Dermis blood vessel endothelial cell (primary cell): ENCODE measurements around the gene SLC34A2. TPM values are rescaled to one million over a fixed set of nuclear protein-coding genes. Genes with fewer than 3 reads are reported as not detected.
"Not testable (repeated sequence)": the region's sequence is repeated elsewhere in the genome, so short reads cannot be mapped to it uniquely, and the experiment has no call there.

ENCODE experiments used
- DNase-seq: peaks from one replicate; pipeline ENCODE4 v3.0.0; 2010
- total RNA-seq: library from RNA; depleted of rRNA; stranded (reverse); fragments of >200 nt; gene quantifications from 2 replicates; pipeline ENCODE4 v1.2.3, GENCODE V29; 2014

SLC34A2 gene, protein sequence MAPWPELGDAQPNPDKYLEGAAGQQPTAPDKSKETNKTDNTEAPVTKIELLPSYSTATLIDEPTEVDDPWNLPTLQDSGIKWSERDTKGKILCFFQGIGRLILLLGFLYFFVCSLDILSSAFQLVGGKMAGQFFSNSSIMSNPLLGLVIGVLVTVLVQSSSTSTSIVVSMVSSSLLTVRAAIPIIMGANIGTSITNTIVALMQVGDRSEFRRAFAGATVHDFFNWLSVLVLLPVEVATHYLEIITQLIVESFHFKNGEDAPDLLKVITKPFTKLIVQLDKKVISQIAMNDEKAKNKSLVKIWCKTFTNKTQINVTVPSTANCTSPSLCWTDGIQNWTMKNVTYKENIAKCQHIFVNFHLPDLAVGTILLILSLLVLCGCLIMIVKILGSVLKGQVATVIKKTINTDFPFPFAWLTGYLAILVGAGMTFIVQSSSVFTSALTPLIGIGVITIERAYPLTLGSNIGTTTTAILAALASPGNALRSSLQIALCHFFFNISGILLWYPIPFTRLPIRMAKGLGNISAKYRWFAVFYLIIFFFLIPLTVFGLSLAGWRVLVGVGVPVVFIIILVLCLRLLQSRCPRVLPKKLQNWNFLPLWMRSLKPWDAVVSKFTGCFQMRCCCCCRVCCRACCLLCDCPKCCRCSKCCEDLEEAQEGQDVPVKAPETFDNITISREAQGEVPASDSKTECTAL
- 0.14 and 0.34 TPM in 2 replicates for total RNA-seq

DNA sequence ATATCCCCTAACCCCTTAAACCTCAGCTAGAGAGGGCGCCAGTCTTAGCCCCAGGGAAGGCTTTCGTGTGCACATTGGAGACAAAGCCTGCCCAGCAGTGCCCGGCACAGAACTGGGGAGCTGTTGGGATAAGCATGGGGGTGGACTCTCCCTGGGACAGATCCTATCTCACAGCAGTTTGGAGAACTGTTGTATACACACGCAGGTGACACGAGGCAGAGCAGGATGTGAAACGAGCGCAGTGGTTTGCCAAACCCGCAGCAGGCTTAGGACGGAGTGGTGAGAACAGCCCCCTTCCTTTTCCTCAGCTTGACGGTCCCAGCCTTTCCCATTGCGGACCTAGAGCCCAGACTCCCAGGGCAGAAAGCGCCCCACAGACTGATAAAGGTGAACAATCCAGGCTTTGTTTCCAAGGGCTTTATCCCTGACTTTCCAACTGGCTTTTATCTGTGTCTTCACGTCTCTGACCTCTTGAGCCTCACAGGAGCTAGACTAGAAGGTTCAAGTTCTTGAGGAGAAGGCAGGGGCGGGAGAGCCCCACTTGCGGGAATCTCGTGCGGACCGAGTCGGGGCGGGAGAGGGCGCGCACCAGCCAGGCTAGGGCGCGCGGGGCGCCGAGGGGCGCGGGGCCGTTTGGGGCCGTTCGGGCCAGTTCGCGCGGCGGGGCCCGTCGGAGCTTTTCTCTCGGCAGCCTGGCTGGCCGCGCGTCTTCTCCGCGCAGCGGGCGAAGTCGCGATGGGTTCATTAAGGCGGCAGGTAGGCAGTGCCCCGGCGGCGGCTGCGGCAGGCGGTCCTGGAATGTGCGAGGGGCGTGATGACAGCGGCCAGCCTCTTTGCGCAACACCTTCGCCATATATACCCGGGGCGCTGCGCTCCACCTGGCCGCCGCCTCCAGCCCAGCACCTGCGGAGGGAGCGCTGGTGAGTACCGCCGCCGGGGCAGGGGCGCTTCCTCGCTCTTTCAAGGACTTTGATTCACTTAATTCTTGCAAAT lies at the start of gene SLC34A2:
TSS of gene SLC34A2 (plus strand) at position 881 of the 993 bp plus-strand sequence. CDS start 6,650 bp downstream, outside the sequence.
- DNase-seq, result no peak

DNA sequence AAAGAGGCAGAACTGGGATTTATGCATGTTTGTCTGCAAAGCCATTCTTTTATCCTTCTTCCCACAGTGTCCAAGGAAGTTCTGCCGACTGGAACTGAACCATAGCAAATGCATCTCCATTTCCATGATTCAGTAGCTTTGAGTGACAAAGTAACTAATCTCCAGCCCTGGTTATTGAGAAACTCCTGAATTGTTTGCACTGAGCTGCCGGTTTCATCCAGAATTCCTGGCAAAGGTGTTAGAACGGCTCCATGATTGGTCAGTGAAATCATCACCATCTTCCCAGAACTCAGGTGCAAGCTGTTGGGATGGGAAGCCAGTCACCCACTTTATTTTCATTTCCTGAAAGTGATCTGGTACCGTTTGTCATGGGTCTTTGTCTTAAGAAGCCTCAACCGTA lies 47.0 kb upstream of the SLC34A2 start:
- DNase-seq, result no peak

DNA sequence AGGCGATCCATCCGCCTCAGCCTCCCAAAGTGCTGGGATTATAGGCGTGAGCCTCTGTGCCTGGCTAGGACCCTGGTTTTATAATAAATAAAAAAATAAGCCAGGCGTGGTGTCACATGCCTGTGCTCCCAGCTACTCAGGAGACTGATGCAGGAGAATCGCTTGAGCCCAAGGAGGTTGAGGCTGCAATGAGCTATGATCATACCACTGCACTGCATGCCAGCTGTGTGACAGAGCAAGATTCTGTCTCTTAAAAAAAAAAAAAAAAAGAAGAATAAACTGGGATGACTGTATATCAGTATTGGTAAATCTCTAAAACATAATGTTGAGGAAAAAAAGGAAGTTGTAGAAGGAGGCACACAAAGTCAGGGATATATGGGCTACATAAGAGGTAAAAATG lies 45.7 kb upstream of the SLC34A2 start:
- no peak for DNase-seq

GRCh38 chr4:25613613-25614012 lies 42.0 kb upstream of the SLC34A2 start:
- not testable (repeated sequence) for DNase-seq

- no peak for DNase-seq
These were observed 40.8 kb upstream of the SLC34A2 start for GRCh38 chr4:25614807-25615206.

DNA sequence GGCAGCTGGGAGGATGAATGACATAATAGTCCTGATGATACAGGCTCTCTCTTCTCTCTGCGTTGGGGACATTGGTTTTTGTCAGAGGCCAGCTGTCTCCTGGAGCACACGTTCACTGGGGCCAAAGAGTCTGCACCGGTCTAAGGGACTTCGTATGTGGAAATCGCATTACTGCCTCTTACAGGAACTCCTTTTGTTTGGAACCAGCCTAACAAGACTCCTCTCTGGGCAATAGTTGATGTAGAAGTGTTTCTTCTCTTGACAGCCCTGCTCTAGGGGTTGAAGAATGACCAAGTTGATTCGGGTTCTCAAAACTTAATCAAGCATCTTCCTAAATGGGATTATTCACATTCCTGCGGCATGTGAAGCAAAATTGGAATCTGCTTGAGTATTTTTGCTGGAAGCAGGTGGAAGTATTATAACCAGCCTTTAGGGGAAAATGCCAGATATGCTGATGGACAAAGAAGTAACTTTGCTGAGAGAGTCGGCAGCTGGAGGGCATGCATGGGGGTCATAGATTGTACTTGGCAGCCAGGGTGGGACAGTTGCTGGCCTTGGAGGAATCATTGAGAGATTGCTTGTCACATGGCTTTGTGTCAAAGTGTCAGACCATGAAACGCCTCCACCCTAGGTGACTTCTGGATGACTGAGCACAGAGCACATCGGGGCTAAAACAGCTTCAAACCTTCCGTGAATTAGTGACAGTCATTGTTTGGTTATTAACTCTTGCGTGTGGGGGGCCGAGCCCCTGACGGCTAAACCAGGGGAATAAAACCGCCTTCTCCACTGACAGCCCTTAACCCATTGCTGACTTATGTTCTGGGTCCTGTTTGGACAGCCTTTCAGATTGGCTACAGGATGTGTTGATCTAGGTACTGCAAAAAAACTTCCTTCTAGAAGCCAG lies 34.4 kb upstream of the SLC34A2 start:
- DNase-seq, result no peak

DNA sequence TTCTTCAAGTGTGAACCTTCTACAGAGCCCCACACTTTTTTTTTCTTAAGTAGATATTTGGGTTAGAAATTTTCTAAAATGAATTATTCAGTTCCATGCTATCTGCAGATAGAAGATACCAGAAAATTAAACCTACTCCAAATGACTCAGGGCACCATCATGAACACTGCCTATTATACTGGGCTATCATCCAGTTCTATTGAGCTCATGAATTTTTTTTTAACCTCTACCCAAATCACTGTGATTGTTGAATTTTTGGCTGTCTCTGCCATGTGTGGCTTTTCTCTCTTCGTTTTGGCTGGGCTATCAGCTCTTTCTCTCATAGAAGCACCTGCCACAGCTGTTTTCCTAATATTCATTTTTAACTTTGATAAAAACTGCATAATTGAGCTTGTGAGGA lies 31.0 kb upstream of the SLC34A2 start:
- no peak for DNase-seq

- DNase-seq, result no peak
These were observed 27.2 kb upstream of the SLC34A2 start for GRCh38 chr4:25628451-25628850.

GRCh38 chr4:25632135-25632534 lies 23.5 kb upstream of the SLC34A2 start:
- no peak for DNase-seq

GRCh38 chr4:25633541-25633940 lies 22.1 kb upstream of the SLC34A2 start:
- no peak for DNase-seq

DNA sequence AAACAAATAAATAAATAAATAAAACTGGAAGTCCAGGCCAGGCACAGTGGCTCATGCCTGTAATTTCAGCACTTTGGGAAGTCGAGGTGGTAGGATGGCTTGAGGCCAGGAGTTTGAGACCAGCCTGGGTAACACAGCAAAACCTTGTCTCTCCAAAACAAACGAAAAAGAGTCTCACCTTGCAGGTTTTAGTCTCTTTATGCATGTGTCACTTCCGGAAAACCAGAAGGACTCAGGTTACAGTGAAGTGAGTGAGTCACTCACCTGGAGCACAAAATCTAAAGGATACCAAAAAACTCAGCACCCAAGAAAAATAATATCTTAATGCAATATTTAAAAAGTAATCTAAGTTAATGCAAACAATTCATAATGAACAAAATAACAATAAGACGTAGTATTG lies 20.1 kb upstream of the SLC34A2 start:
- no peak for DNase-seq

GRCh38 chr4:25637581-25638220 lies 17.9 kb upstream of the SLC34A2 start:
- no peak for DNase-seq

DNA sequence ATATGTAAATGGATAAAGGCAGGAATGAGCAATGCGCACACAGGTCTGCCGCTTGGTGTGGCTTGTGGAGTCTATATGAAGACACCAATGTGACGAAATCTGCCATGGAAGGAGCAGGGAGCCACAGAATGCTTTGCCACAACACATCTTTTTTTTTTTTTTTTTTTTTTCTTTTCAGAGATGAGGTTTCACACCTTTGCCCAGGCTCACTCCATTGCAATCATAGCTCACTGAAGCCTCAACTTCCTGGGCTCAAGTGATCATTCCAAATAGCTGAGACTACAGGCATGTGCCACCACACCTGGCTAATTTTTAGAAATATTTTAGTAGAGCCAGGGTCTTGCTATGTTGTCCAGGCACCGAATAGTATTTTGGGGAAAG lies 17.4 kb upstream of the SLC34A2 start:
- no peak for DNase-seq

- DNase-seq, result no peak
These were observed 16.8 kb upstream of the SLC34A2 start for GRCh38 chr4:25638806-25639205.

GRCh38 chr4:25650311-25650710 lies 5.3 kb upstream of the SLC34A2 start:
- DNase-seq, result no peak

DNA sequence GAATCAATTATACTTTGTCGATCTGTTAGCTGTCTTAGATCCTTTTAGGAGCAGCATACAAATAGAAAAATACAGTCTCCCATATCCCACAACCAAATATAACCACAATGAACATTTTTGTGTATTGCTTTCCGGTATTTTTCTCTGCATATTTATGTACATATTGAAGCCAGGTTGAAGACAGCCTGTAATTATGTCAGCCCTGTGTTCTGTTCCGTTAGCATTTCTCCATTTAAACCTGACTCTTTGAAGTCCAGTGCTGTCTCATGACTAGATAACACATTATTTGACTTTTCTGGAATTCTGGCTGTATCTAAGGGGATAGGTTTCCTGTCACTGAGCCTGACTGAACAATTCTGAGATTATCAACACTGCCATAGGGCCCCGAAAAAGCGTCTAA lies 4.0 kb upstream of the SLC34A2 start:
- DNase-seq, result no peak

- DNase-seq, result peak; percentile 7
These were observed 1.4 kb upstream of the SLC34A2 start for GRCh38 chr4:25654031-25654970.

DNA sequence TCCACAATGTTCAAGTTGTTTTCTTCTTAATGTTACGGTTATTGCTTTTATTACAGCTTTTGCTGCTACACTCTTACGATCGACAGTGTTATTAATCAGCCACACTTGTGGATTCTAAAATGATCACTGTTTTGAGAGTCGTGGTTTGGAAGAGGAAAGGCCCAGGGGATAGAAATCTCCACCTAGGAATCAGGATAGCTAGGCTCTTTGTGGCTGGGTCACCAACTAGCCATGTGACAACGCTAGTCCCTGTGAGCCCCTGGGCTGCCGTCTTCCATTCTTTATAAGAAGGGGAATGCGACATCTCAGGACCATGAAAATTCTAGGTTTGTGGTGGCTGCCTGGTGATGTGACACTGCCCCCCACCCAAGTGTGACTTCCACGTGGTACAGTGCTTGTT lies 380 bp downstream of the SLC34A2 start:
- no peak for DNase-seq

DNA sequence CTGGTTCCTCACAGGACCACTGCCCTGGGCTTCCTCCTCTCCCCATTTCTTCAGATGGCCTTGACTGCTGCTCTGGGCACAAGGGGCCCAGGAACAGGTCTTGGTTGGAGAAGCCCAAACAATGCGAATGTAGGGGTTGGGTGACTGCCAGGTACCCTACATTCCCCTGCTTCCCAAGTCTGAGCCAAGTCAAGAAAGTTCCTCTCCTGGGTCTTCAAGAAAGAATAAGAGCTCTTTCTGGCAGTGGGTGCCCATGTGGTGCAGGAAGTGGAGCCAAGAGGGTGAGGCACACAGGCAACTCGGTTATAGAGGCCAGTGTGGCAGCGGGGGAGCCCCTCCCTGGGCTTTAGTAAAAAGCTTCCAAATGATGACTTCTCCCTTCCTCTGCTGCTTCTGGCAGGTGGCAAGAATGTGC lies 2.7 kb downstream of the SLC34A2 start:
- no peak for DNase-seq

- DNase-seq, result no peak
These were observed 3.1 kb downstream of the SLC34A2 start for GRCh38 chr4:25658777-25659176.
